Neural cell (in vitro differentiated cells): ENCODE data around the gene PDE8B. TPM values are rescaled to one million over a fixed set of nuclear protein-coding genes. Genes with fewer than 3 reads are reported as not detected.
A peak's percentile ranks its signal among the peaks of the same experiment; 100 is the strongest.

Experiments used
- H2AFZ ChIP-seq: fragments of 200-600, 300-800 bp; sonication (generic), shearing (Covaris generic); 2 replicates; pipeline ENCODE4 v1.6.0; 2014; ENCODE audit warnings: low read depth, mild to moderate bottlenecking, antibody characterized with exemption, low read length, moderate library complexity
- H3F3A ChIP-seq: fragments of 200-600 bp; shearing (Covaris generic); 2 replicates; pipeline ENCODE4 v1.6.1; 2016; ENCODE audit warnings: mild to moderate bottlenecking, moderate library complexity, mixed read lengths, antibody characterized with exemption, low read length; ENCODE audit not compliant: insufficient read depth, poor library complexity, severe bottlenecking
- H3K27ac ChIP-seq: fragments of 200-600, 300-800 bp; sonication (generic), shearing (Covaris generic); 2 replicates; pipeline ENCODE4 v1.5.1; 2014; ENCODE audit warnings: mild to moderate bottlenecking, low read length, moderate library complexity
- H3K27me3 ChIP-seq: fragments of 300-800, 200-600 bp; sonication (generic), shearing (Covaris generic); 2 replicates; pipeline ENCODE4 v1.6.0; 2014; ENCODE audit warnings: mild to moderate bottlenecking, low read depth, low read length, moderate library complexity; ENCODE audit not compliant: insufficient read depth
- H3K36me3 ChIP-seq: fragments of 300-800, 200-600 bp; sonication (generic), shearing (Covaris generic); 2 replicates; pipeline ENCODE4 v1.5.1; 2014; ENCODE audit warnings: mild to moderate bottlenecking, antibody characterized with exemption, low read length, moderate library complexity; ENCODE audit not compliant: insufficient read depth
- H3K4me2 ChIP-seq: fragments of 300-800, 200-600 bp; sonication (generic), shearing (Covaris generic); 2 replicates; pipeline ENCODE4 v1.6.0; 2014; ENCODE audit warnings: mild to moderate bottlenecking, low read length
- H3K4me3 ChIP-seq: fragments of 300-800, 200-600 bp; sonication (generic), shearing (Covaris generic); 2 replicates; pipeline ENCODE4 v1.5.1; 2014; ENCODE audit warnings: mild to moderate bottlenecking, low read length, moderate library complexity
- H3K79me2 ChIP-seq: fragments of 200-600 bp; shearing (Covaris generic); replicated peaks from 2 replicates; pipeline ENCODE4 v1.6.0; 2014; ENCODE audit warnings: mild to moderate bottlenecking, low read length, moderate library complexity; ENCODE audit not compliant: insufficient read depth
- H3K9ac ChIP-seq: fragments of 300-800, 200-600 bp; sonication (generic), shearing (Covaris generic); 2 replicates; pipeline ENCODE4 v1.6.1; 2016; ENCODE audit warnings: mild to moderate bottlenecking, low read length, mixed read lengths
- H3K9me2 ChIP-seq: fragments of 200-600 bp; shearing (Covaris generic); 2 replicates; pipeline ENCODE4 v1.6.1; 2016; ENCODE audit warnings: mild to moderate bottlenecking, low read length, mixed read lengths; ENCODE audit not compliant: insufficient read depth
- H3K9me3 ChIP-seq: fragments of 200-600, 300-800 bp; sonication (generic), shearing (Covaris generic); 2 replicates; pipeline ENCODE4 v1.6.1; 2016; ENCODE audit warnings: mild to moderate bottlenecking, mixed run types, low read length, moderate library complexity, mixed read lengths
- H4K20me1 ChIP-seq: fragments of 200-600 bp; shearing (Covaris generic); 2 replicates; pipeline ENCODE4 v1.6.1; 2016; ENCODE audit warnings: mild to moderate bottlenecking, mixed run types; ENCODE audit not compliant: insufficient read depth
- CTCF ChIP-seq: fragments of 450-650 bp; IDR thresholded peaks from 2 replicates; pipeline ENCODE4 v1.5.1; 2014; ENCODE audit warnings: antibody characterized with exemption, mild to moderate bottlenecking, moderate library complexity; ENCODE audit not compliant: poor library complexity, severe bottlenecking
- EP300 ChIP-seq: fragments of 450-650 bp; conservative IDR thresholded peaks from 2 replicates; pipeline ENCODE4 v1.6.1; 2014; ENCODE audit warnings: antibody characterized with exemption, mild to moderate bottlenecking, moderate library complexity; ENCODE audit not compliant: poor library complexity, severe bottlenecking
- EZH2 ChIP-seq: fragments of 200-600, 300-800 bp; shearing (Covaris generic), sonication (generic); IDR thresholded peaks from 2 replicates; pipeline ENCODE4 v1.6.1; 2014; ENCODE audit warnings: antibody characterized with exemption, low read length, borderline replicate concordance, mild to moderate bottlenecking; ENCODE audit not compliant: insufficient read depth, poor library complexity, severe bottlenecking
- MXI1 ChIP-seq: fragments of 450-650 bp; conservative IDR thresholded peaks from 2 replicates; pipeline ENCODE4 v1.6.1; 2014; ENCODE audit warnings: antibody characterized with exemption, mild to moderate bottlenecking; ENCODE audit not compliant: poor library complexity, severe bottlenecking
- POLR2AphosphoS5 ChIP-seq: IDR thresholded peaks from 2 replicates; pipeline ENCODE4 v1.6.1; 2012
- RAD21 ChIP-seq: fragments of 450-650 bp; conservative IDR thresholded peaks from 2 replicates; pipeline ENCODE4 v1.6.1; 2014; ENCODE audit warnings: antibody characterized with exemption, mild to moderate bottlenecking, moderate library complexity
- REST ChIP-seq: IDR thresholded peaks from 2 replicates; pipeline ENCODE4 v1.6.1; 2012; ENCODE audit warnings: borderline replicate concordance
- SMC3 ChIP-seq: fragments of 450-650 bp; conservative IDR thresholded peaks from 2 replicates; pipeline ENCODE4 v1.6.1; 2014; ENCODE audit warnings: antibody characterized with exemption, mild to moderate bottlenecking, moderate library complexity; ENCODE audit not compliant: poor library complexity
- TAF1 ChIP-seq: IDR thresholded peaks from 2 replicates; pipeline ENCODE4 v1.6.1; 2012; ENCODE audit warnings: low read depth
- polyA plus RNA-seq: library from polyadenylated mRNA; depleted of rRNA; stranded (reverse); fragments of >200 nt; gene quantifications from 2 replicates; pipeline ENCODE4 v1.2.3, GENCODE V29; 2014

Gene PDE8B
- polyA plus RNA-seq, 1 donor from 2014 or later, result 0.22 TPM

- Histone ChIP-seq H3K9me3 (no peaks in the 10 kb centered on the region), H3K36me3 (no peaks in the 10 kb centered on the region), H3K4me2 (no peak overlapping the region), H3K9ac (peak overlapping the region; percentile 25), H4K20me1 (no peaks in the 10 kb centered on the region), H3K9me2 (no peaks in the 10 kb centered on the region), H3K27me3 (peaks cover 44% of the 10 kb centered on the region), H3K4me3 (peak overlapping the region; percentile 63), H2AFZ (no peak overlapping the region), H3K79me2 (no peaks in the 10 kb centered on the region), H3F3A (no peaks in the 10 kb centered on the region), H3K27ac (no peak overlapping the region)
- TF ChIP-seq TAF1 (no peak), SMC3 (no peak), MXI1 (no peak), POLR2AphosphoS5 (no peak), EP300 (no peak), RAD21 (no peak), REST (no peak), EZH2 (no peak), CTCF (no peak)
Measured at GRCh38 chr5:77210964-77211690, 647 bp downstream of the PDE8B start.

GRCh38 chr5:77211691-77212047 is 1.2 kb downstream of the PDE8B start:
- Histone ChIP-seq H3K9me2 (no peaks in the 10 kb centered on the region), H3F3A (no peaks in the 10 kb centered on the region), H3K4me2 (no peak overlapping the region), H4K20me1 (no peaks in the 10 kb centered on the region), H3K36me3 (no peaks in the 10 kb centered on the region), H3K9me3 (no peaks in the 10 kb centered on the region), H3K27me3 (peaks cover 44% of the 10 kb centered on the region), H3K27ac (no peak overlapping the region), H3K9ac (no peak overlapping the region), H3K4me3 (peak overlapping the region; percentile 63), H2AFZ (no peak overlapping the region), H3K79me2 (no peaks in the 10 kb centered on the region)
- TF ChIP-seq POLR2AphosphoS5 (no peak), RAD21 (no peak), CTCF (no peak), SMC3 (no peak), MXI1 (no peak), TAF1 (no peak), EZH2 (no peak), EP300 (no peak), REST (no peak)
